ENCODE results near the gene SUPT6H. TPM values are rescaled to one million over a fixed set of nuclear protein-coding genes. Genes with fewer than 3 reads are reported as not detected.

SUPT6H gene
- total and polyA plus RNA-seq, 2 of the 8 experiments (the other 6 are each of a cell fraction or from before 2014, with no cell fraction given) = 32.0 to 59.9 TPM

GRCh38 chr17:28722417-28723158, 60.6 kb downstream of the SUPT6H start:
- Histone ChIP-seq H2BK12ac (ENCODE audit: low read depth, low read length) (no peak overlapping the region), H2BK120ac (replicated peaks; ENCODE audit: low read depth, low read length) (no peak overlapping the region), H3K4me2 (ENCODE audit: insufficient read depth in 1 of 2, low read depth in 2 of 2, low read length in 2 of 2) (peak overlapping the region; percentile 40 to 87; a peak in 3 of 4 replicates), H3K79me2 (ENCODE audit: control insufficient read depth in 1 of 2, insufficient read depth in 2 of 2, low read length in 2 of 2) (peaks cover 5 to 37% of the 10 kb centered on the region in 2 experiments; a peak in 3 of 4 replicates), H2BK5ac (ENCODE audit: low read depth, low read length) (peak overlapping the region; percentile 7; the same call in 1 of the 2 replicates), H2AFZ (ENCODE audit: low read length) (no peak overlapping the region), H2BK20ac (ENCODE audit: low read length) (no peak overlapping the region), H3K9me3 (ENCODE audit: insufficient read depth in 2 of 2, low read depth in 1 of 2, low read length in 1 of 2) (no peaks in the 10 kb centered on the region), H2AK5ac (ENCODE audit: low read depth, low read length) (no peak overlapping the region), H4K20me1 (replicated peaks in 1 of 2; ENCODE audit: control insufficient read depth in 1 of 2, insufficient read depth in 2 of 2, low read length in 2 of 2) (peaks cover 6 to 19% of the 10 kb centered on the region in 2 experiments), H3K27me3 (replicated peaks in 1 of 4; ENCODE audit: control insufficient read depth in 3 of 4, extremely low read depth in 1 of 4, insufficient read depth in 3 of 4, low read length in 3 of 4) (no peaks in the 10 kb centered on the region), H3K56ac (replicated peaks; ENCODE audit: insufficient read length, low read depth, low read length) (no peak overlapping the region), H3K23me2 (ENCODE audit: low read depth, low read length) (peaks cover 26% of the 10 kb centered on the region), H2BK15ac (ENCODE audit: low read length) (no peak overlapping the region), H4K8ac (ENCODE audit: extremely low read depth, insufficient read depth, low read length) (no peak overlapping the region), H3K27ac (ENCODE audit: low read depth, low read length) (no peak overlapping the region), H3K4ac (replicated peaks; ENCODE audit: insufficient read length, low read depth, low read length) (no peak overlapping the region), H3K36me3 (ENCODE audit: control insufficient read depth in 2 of 4, insufficient read depth in 4 of 4, low read length in 3 of 4) (peaks cover 19 to 49% (median 36%) of the 10 kb centered on the region in 4 experiments), H3K4me1 (replicated peaks in 1 of 4; ENCODE audit: control insufficient read depth in 3 of 4, insufficient read depth in 4 of 4, low read length in 3 of 4) (peaks cover 0 to 15% (median 6%) of the 10 kb centered on the region in 4 experiments; a peak in 6 of 7 replicates), H3K4me3 (ENCODE audit: extremely low read depth in 1 of 4, insufficient read depth in 2 of 4, low read depth in 3 of 4, low read length in 4 of 4) (peak overlapping the region in 2 of 4 experiments; percentile 5 to 39; a peak in 2 of 8 replicates), H4K5ac (ENCODE audit: insufficient read length, low read depth, low read length) (no peak overlapping the region), H3K14ac (ENCODE audit: insufficient read length) (no peak overlapping the region), H4K91ac (replicated peaks; ENCODE audit: insufficient read length, low read length) (no peak overlapping the region), H3K9ac (replicated peaks in 1 of 4; ENCODE audit: extremely low read depth in 1 of 4, low read depth in 3 of 4, low read length in 3 of 4) (no peak overlapping the region; a peak in 2 of 7 replicates), H3K18ac (ENCODE audit: extremely low read depth, low read length) (no peak overlapping the region), H3K23ac (ENCODE audit: insufficient read length) (no peak overlapping the region), H3K79me1 (ENCODE audit: low read depth, low read length) (no peaks in the 10 kb centered on the region; the same call in 1 of the 2 replicates)
- POLR2A ChIA-PET (ENCODE audit: partially characterized antibody) = interaction anchor here (0.7 to 17.6 kb wide), 17 partner anchors 9 to 360 kb away, joined by 3 to 813 read pairs (median 6); partner anchors contain the start of genes BLTP2, FLOT2, PHF12 and PROCA1
- no peak for DNase-seq (ENCODE audit: low read depth in 1 of 2, low spot score in 2 of 2)
- CTCF ChIA-PET (ENCODE audit: partially characterized antibody) = interaction anchor here (1.1 to 16.9 kb wide), 3 partner anchors 18 to 181 kb away, joined by 3 to 316 read pairs (median 5); partner anchors contain the start of gene DHRS13
- WGBS, 2 experiments (ENCODE audit: extremely low coverage in 1 of 2, insufficient coverage in 1 of 2, insufficient read length in 1 of 2, insufficient replicate concordance in 2 of 2, low coverage in 1 of 2, low lambda C conversion rate in 2 of 2, missing lambda C conversion rate in 1 of 2) = 88% methylated on average over 7 of the region's 7 CpGs; no CpG with 5 or more reads in 1 of the 2 experiments
- FAIRE-seq = no peak
- TF ChIP-seq BACH1 (IDR thresholded peaks at IDR 0.05; ENCODE audit: low read length) (no peak), GABPA (IDR thresholded peaks at IDR 0.05; ENCODE audit: borderline replicate concordance, insufficient read depth, low read length) (no peak), POLR2AphosphoS5 (IDR thresholded peaks at IDR 0.05; ENCODE audit: low read depth, low read length) (peak; percentile 61), SAP30 (IDR thresholded peaks at IDR 0.05; ENCODE audit: insufficient read depth, insufficient replicate concordance, low read length) (no peak), POLR2A (IDR thresholded peaks at IDR 0.05; ENCODE audit: control extremely low read depth in 1 of 2, low read depth in 2 of 2, low read length in 2 of 2) (peak in 1 of 2 experiments; percentile 38; a peak in 1 of 3 replicates)

Data from H1 (cell line).